ENCODE data around the gene ZNF100. TPM values are rescaled to one million over a fixed set of nuclear protein-coding genes. Genes with fewer than 3 reads are reported as not detected.
"Not testable (repeated sequence)": the region's sequence is repeated elsewhere in the genome, so short reads cannot be mapped to it uniquely, and the experiment has no call there.

Gene ZNF100
- total RNA-seq, 4 donors from 2014 or later: 2.6 to 9.3 (median 5.1) TPM

- 88 to 92% methylated on average over 3 of the region's 3 CpGs for WGBS, 2 donors (ENCODE audit: low coverage in 1 of 2)
- TF ChIP-seq POLR2A (IDR thresholded peaks at IDR 0.05): no peak
- TF ChIP-seq POLR2AphosphoS5 (IDR thresholded peaks at IDR 0.05): no peak
- TF ChIP-seq CTCF (IDR thresholded peaks at IDR 0.05): no peak
- no peak for TF ChIP-seq EP300 (IDR thresholded peaks at IDR 0.05)
Observed at GRCh38 chr19:21786936-21787335, 19.6 kb upstream of the ZNF100 start.

GRCh38 chr19:21775792-21776191 lies 8.4 kb upstream of the ZNF100 start:
- not testable (repeated sequence) for H3K36me3 ChIP-seq, H3K27ac ChIP-seq, H3K4me1 ChIP-seq, H3K9me3 ChIP-seq, ATAC-seq, H3K4me3 ChIP-seq, H3K27me3 ChIP-seq
- WGBS, 2 donors (ENCODE audit: low coverage in 1 of 2): no CpG with 5 or more reads among the region's 30 CpGs

More at GRCh38 chr19:21786936-21787335, 19.6 kb upstream of the ZNF100 start:
- Histone ChIP-seq H3K4me1 (no peaks in the 10 kb centered on the region), H3K4me3 (no peak overlapping the region), H3K9me3 (no peaks in the 10 kb centered on the region), H3K27ac (no peak overlapping the region), H3K36me3 (no peaks in the 10 kb centered on the region), H3K27me3 (no peaks in the 10 kb centered on the region)
- ATAC-seq: no peak

GRCh38 chr19:21766705-21767064 lies 694 bp downstream of the ZNF100 start:
- not testable (repeated sequence) for ATAC-seq

GRCh38 chr19:21765151-21765550 lies 2.2 kb downstream of the ZNF100 start:
- Histone ChIP-seq H3K4me3 (no peak overlapping the region), H3K4me1 (peaks cover 0 to 21% (median 0%) of the 10 kb centered on the region in 3 donors), H3K9me3 (no peaks in the 10 kb centered on the region), H3K36me3 (peaks cover 0 to 50% of the 10 kb centered on the region in 2 donors), H3K27ac (no peak overlapping the region), H3K27me3 (no peaks in the 10 kb centered on the region)
- no peak for TF ChIP-seq POLR2A (IDR thresholded peaks at IDR 0.05)
- no peak for ATAC-seq

More at GRCh38 chr19:21766705-21767064, 694 bp downstream of the ZNF100 start:
- not testable (repeated sequence) for H3K27me3 ChIP-seq, H3K9me3 ChIP-seq
- peaks cover 0 to 36% of the 10 kb centered on the region in 2 donors for H3K36me3 ChIP-seq
- peak overlapping the region; percentile 57 to 84 for H3K4me3 ChIP-seq
- H3K4me1 ChIP-seq: peaks cover 0 to 21% (median 0%) of the 10 kb centered on the region in 3 donors
- 1 to 3% methylated on average over 5 to 14 of the region's 19 CpGs for WGBS, 2 donors (ENCODE audit: low coverage in 1 of 2)
- H3K27ac ChIP-seq: peak overlapping the region in 3 of 4 donors; percentile 87 to 90 (median 89)

- not testable (repeated sequence) for H3K4me3 ChIP-seq, H3K27me3 ChIP-seq, H3K9me3 ChIP-seq, H3K27ac ChIP-seq, ATAC-seq
- 0 to 42% methylated on average over 1 to 2 of the region's 2 CpGs for WGBS, 2 donors (ENCODE audit: low coverage in 1 of 2)
- Histone ChIP-seq H3K36me3 (peaks cover 0 to 75% of the 10 kb centered on the region in 2 donors), H3K4me1 (peaks cover 0 to 12% (median 0%) of the 10 kb centered on the region in 3 donors)
Observed at GRCh38 chr19:21761547-21761946, 5.8 kb downstream of the ZNF100 start.

GRCh38 chr19:21758296-21758695 lies 9.1 kb downstream of the ZNF100 start:
- TF ChIP-seq EP300 (IDR thresholded peaks at IDR 0.05): no peak
- no peak for TF ChIP-seq POLR2A (IDR thresholded peaks at IDR 0.05)
- TF ChIP-seq CTCF (IDR thresholded peaks at IDR 0.05): no peak
- TF ChIP-seq POLR2AphosphoS5 (IDR thresholded peaks at IDR 0.05): no peak
- Histone ChIP-seq H3K4me3 (no peak overlapping the region), H3K27me3 (no peaks in the 10 kb centered on the region), H3K4me1 (no peaks in the 10 kb centered on the region), H3K36me3 (peaks cover 0 to 59% of the 10 kb centered on the region in 2 donors), H3K27ac (no peak overlapping the region), H3K9me3 (no peaks in the 10 kb centered on the region)
- ATAC-seq: no peak
- 75 to 88% methylated on average over 2 to 3 of the region's 3 CpGs for WGBS, 2 donors (ENCODE audit: low coverage in 1 of 2)

- H3K36me3 ChIP-seq: peaks cover 0 to 59% of the 10 kb centered on the region in 2 donors
Observed at GRCh38 chr19:21755555-21755954, 11.8 kb downstream of the ZNF100 start.

GRCh38 chr19:21751384-21751783 lies 16.0 kb downstream of the ZNF100 start:
- Histone ChIP-seq H3K27ac (peak overlapping the region in 1 of 4 donors; percentile 28), H3K27me3 (no peaks in the 10 kb centered on the region), H3K9me3 (no peaks in the 10 kb centered on the region), H3K4me3 (no peak overlapping the region), H3K4me1 (peaks cover 0 to 24% (median 2%) of the 10 kb centered on the region in 3 donors), H3K36me3 (peaks cover 0 to 33% of the 10 kb centered on the region in 2 donors)
- TF ChIP-seq POLR2A (IDR thresholded peaks at IDR 0.05) (no peak), EP300 (IDR thresholded peaks at IDR 0.05) (no peak), POLR2AphosphoS5 (IDR thresholded peaks at IDR 0.05) (no peak), CTCF (IDR thresholded peaks at IDR 0.05) (no peak)
- ATAC-seq: no peak
- WGBS, 2 donors (ENCODE audit: low coverage in 1 of 2): 24 to 73% methylated on average over 3 of the region's 3 CpGs

More at GRCh38 chr19:21755555-21755954, 11.8 kb downstream of the ZNF100 start:
- not testable (repeated sequence) for H3K27me3 ChIP-seq, H3K9me3 ChIP-seq, ATAC-seq, H3K4me3 ChIP-seq, H3K27ac ChIP-seq, H3K4me1 ChIP-seq

Measured in gastroesophageal sphincter (tissue), 4 donors.